T-helper 22 cell (primary cell): ENCODE data around the gene SLC13A2.
"Not testable (repeated sequence)": the region's sequence is repeated elsewhere in the genome, so short reads cannot be mapped to it uniquely, and the experiment has no call there.

ENCODE experiments used
- DNase-seq: peaks from one replicate; pipeline ENCODE4 v3.0.0-alpha.2; 2020; ENCODE audit warnings: low read depth

SLC13A2 gene

DNA sequence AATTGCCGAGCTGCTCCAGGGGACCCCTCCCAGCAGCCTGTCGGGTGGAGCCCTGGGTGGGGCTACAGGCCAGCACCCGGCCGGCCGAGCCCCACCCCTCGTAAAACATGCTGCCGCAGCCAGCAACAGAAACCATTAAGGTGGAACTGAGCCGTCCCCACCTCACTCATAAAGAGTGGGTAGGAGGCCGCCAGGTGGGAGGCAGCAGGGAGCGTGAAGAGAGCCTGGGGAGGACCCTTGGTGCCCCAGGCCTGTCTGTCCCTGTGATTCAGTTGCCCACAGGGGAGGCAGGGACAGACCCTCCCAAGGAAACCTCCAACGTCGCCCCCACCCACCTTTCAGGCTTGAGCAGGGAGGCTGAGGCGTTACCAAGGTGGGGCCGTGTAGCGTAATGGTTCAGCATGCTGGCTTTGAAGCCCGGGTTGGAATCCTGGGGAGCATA is 41.1 kb downstream of the SLC13A2 start:
- DNase-seq = no peak

DNA sequence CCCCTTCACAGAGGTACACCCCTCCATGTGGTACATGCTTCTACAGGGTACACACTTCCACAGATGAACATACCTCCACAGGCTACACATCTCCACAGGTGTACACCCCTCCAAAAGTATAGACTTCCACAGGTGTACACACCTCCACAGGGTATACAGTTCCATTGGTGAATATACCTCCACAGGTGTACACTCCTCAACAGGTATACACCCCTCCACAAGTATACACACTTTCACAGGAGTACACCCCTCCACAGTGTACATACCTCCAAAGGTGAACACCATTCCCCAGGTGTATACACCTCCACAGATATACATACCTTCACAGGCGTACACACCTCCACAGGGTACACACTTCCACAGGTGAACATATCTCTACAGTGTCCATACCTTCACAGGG is 42.1 kb downstream of the SLC13A2 start:
- no peak for DNase-seq

DNA sequence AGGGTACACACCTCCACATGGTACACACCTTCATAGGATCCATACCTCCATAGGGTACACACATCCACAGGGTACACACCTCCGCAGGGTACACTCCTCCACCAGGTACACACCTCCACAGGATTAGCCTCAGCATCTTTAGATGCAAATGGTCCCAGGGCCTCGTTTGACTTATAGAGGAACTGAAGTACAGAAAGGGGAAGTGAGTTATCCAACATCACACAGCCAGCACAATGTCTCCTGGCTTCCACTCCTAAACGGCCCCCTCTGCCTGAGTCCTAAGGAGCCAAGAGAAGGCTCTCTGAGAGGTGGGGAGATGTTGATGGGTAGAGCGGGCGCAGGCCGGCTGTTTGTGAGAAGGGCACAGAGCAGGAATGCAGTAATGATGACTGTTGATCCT is 44.7 kb downstream of the SLC13A2 start:
- DNase-seq = no peak

DNA sequence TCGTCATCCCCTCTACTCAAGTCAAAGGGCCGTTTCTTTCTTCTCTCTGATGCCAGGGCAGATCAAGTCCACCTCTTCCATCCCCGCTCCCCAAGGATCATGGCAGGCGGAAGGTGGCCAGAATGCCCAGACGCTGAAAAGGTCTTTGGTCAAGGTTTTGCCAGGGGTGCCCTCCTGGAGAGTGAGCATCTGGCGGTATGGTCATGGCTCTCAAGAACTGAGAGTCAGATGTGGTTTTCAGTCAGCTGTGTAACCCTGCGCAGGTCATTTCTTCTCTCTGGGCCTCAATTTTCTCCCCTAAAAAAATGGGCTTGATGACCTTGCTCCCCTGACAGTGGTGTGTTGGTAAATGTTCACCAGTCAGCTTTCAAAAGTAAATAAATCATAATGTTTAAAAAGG is 45.1 kb downstream of the SLC13A2 start:
- no peak for DNase-seq

DNA sequence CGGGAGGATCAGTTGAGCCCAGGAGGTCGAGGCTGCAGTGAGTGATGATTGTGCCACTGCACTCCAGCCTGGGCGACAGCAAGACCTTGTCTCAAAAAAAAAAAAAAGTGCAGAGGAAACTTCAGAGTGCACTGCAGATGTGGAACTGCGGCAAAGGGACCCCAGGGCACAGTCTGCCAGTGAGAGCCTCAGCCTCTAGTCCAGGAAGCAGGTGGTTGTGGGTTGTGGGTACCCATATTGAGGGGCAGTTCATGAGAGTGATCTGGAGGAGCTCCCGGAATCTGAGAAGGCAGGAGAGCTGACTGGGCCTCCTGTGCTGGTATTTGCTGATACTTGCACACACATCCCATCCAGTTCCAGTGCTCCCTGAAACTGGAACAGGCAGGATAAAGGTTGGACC is 45.8 kb downstream of the SLC13A2 start:
- DNase-seq = no peak

DNA sequence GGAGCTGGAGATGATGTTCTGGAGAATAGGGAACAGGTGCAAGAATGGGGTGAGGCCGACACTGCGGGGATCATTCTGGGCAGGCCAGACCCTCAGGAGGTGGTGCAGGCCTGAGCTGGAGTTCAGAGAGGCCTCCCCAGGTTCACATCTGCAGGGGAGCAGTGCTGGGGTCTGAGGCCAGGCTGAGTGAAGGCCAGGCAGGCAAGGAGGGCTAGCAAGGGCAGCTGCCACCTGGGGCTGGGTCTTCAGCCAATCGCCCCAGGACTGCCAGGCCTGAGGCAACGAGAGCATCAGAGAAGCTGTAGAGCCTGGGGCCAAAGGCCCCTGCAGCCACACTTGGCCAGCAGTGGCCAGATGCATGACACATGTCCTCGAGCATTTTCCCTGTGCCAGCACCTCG is 47.2 kb downstream of the SLC13A2 start:
- no peak for DNase-seq

DNA sequence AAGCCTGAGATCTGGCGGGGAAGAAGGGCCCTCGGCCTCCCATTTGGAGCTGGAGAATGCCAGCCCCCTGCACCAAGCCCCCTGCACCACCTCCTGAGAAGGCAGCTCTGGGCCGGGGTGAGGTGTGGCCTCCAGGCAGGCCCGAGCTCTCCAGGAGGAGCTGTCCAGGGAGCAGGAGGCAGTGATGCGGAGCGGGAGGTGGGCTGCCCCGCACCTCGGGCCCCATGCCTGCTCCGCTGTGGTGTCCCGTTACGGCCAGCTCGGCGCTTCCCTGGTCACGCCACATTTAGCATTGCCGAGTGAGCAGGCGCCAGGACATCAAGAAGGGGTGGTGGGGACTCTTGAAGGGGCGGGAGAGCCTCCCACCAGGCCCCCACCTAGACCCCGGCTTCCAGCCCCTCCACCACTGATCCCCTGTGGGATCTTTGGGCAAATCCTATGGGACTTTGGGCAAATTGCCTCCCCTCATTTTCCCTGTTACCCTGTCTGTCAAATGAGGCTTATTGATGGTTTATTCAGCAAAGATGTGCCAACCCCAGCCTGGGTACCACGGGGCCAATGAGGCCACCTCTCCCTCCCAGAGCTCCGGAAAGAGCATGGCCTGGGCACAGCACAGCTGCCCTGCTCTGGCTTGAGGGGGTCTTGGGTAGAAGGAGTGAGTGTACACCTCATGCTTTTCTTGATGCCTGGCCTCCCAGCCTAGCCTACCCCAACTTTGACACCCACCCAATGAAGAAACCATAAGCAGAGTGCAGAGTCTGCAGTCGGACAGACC is 48.1 kb downstream of the SLC13A2 start:
- DNase-seq = no peak

DNA sequence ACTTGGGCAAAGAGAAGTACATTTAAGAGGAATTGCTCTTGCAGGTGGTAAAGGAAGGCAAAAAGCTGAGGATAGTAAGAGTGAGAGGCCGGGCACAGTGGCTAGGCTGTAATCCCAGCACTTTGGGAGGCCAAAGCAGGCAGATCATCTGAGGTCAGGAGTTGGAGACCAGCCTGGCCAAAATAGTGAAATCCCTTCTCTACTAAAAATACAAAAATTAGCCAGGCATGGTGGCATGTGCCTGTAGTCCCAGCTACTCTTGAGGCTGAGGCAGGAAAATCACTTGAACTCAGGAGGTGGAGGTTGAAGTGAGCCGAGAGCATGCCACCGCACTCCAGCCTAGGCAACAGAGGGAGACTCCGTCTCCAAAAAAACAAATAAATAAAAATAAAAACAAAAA is 48.8 kb downstream of the SLC13A2 start:
- DNase-seq = not testable (repeated sequence)

DNA sequence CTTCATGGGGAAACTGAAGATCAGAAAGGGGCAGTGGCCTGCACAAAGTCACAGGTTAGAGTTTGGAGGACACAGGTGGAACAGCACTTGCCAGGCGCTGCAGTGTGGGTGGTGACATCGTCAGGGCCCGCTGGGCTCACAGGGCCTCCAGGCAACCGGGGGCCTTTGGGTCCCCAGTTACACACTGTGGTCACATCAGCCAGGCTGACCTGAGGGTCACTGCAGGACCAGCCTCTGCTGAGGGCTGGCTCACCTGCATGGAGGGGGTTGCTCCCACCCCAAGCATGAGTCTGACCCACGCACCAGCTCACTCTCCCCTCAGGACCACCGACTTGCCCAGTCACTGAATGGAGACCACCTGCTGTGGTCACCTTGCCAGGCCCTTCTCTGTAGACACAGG is 49.7 kb downstream of the SLC13A2 start:
- no peak for DNase-seq

DNA sequence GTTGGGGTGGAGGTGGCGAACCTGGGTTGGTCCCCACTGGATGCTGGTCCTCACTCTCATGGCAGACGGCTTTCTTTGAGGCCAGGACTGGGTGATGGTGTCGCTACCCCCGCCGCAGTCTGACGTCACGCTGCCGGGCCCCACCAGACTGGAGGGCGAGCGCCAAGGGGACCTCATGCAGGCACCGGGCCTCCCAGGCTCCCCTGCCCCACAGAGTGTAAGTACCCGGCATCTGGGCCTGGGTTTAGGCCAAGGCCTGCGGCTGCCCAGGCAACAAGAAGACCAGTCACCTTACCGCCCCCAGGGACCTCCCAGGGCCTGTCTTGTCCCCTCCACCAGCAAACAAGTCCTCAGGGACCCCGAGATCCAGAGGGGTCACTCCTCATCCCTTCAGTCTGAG is 50.4 kb downstream of the SLC13A2 start:
- no peak for DNase-seq

DNA sequence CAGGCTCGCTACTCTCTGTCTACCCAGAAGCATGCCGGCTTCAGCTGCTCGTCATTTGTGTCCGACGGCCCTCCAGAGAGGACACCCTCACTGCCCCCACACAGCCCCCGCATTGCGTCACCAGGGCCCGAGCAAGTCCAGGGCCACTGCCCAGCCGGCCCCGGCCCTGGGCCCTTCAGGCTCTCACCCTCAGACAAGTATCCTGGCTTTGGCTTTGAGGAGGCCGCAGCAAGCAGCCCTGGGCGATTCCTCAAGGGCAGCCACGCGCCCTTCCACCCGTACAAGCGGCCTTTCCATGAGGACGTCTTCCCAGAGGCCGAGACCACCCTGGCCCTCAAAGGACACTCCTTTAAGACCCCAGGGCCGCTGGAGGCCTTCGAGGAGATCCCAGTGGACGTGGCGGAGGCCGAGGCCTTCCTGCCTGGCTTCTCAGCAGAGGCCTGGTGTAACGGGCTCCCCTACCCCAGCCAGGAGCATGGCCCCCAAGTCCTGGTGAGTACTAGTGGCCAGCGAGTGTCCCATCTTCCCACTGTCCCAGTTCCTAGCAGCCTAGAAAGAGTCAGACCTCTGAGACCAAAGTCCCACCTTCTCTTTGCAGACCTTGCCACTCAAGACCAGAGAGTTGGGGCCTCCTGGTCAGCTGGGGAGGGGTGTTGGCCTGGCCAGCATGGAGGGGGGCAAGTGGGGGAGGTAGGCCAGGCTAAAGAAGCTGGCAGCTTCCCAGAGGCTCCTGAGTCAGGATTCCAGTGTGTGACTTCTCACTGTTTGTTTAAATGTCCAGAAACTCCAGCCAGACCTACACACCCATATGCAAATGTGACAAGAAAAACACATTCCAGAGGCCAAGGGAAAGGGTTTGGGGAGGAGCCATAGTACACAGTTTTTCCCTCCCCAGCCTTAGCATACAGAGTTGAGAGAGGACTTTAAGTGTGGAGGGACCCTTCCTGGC is 51.3 kb downstream of the SLC13A2 start:
- no peak for DNase-seq

DNA sequence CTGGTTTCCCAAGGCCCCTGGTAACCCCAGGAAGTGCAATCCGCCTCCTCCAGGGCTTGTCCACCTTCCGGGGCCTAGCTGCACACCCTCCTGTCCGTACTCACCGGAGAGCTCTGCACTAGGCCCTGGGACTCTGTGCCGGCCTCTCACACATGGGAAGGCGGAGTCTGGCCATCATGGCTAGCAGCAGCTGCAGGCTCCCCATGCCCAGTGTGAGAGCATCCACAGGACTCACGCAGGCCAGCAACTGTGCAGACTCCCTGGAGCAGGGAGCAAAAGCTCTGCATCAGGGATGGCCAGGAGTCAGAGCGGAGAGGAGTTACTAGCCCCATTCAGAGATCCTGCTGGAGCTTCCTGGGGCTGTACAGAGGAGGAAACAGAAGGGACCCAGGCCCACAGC is 52.9 kb downstream of the SLC13A2 start:
- no peak for DNase-seq

DNA sequence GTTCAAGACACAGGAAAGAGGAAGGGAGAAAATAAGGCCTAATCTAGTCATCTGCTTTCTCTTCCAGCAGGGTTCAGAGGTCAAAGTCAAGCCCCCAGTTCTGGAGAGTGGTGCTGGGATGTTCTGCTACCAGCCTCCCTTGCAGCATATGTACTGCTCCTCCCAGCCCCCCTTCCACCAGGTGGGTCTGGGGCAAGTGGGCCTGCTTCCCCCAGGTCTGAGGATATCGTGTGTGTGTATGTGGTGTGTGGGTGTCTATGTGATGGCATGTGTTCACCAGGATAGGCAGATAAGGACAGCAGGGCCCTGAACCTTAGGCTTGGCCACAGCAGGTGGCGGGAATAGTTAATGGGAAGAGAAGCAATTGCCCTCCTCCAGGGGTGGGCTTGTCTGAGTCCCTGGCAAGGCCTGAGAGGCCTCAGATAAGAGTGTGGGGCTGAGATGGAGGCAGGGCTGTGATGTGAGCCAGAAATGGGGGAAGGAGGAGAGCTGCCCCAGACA is 53.8 kb downstream of the SLC13A2 start:
- DNase-seq = no peak

DNA sequence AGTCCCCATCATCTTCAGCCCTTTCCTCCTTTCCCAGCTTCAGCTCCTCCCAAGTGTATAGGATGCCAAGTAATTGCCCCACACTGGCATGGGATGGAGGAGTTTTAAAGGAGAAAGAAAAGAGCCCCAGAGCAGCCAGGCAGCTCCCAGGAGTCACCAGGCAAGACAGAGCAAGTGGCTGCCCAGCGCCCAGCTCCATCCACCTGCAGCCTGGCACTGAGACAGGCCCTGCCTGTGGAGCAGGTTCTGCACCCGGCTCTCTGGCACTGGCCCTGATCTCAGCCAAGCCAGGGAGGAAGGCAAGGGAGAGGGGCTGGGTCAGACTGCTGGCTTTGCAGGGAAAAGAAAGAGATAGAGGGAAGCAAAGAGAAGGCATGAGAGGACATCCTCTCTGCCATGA is 54.4 kb downstream of the SLC13A2 start:
- no peak for DNase-seq

DNA sequence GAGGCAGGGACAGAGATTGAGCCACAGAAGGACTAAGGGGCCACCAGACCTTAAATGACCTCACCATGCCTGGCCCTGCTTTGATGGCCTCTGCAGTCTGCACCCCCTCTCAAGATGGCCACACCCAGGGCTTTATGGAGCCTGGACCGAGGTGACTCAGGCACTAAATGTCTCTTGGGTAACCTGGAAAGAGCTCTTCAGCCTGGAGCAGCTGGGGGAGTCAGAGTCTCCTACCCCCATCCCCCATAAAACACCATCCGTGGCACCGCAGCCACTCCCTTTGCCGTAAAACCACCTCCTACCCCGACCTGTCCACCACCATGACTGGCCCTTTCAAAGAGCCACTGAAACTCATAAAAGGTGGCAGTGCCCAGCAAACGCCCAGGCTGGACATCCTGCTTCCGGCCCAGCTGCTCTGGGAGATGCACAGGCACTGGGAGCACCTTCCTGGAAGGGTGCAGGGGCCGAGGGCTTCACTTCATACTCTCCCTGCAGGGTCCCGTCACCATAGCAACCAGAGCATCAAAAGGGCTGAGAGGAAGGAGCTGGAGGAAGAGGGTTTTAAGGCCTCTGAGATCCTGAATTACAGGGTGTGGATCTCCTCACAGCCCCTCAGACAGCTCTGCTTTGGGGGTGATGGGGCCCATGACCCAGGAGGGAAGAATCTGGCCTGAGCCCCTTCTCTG is 55.0 kb downstream of the SLC13A2 start:
- DNase-seq = no peak

DNA sequence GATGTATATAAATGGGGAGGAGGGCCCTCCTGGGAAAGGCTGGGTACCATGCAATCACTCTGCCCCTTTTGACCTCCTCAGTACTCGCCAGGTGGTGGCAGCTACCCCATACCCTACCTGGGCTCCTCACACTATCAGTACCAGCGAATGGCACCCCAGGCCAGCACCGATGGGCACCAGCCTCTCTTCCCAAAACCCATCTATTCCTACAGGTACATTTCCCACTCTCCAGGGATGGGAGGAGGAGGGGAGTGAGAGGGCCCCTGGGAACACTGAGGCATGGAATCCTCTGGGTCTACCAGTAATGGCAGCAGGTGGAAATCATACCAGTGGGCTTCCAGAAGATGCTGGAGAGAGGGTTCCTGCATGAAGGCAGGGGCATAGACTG is 55.6 kb downstream of the SLC13A2 start:
- DNase-seq = no peak

DNA sequence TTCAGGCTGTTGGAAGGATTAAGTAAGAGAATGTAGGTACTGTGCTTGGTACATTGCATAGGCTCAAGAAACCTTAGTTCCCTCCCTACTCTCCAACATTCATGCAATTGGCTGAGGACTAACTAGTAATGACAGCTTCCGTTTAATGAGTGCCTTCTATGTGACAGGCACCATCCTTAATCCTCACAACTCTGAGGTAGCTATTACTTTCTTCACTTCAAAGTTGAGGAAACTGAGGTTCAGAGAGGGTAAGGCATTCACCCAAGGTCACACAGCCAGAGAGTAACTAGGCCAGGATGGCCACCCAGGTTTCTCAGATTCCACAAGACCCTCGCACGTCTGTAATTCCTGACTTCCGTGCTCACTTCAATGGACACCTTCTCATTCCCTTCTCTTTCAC is 56.8 kb downstream of the SLC13A2 start:
- no peak for DNase-seq

DNA sequence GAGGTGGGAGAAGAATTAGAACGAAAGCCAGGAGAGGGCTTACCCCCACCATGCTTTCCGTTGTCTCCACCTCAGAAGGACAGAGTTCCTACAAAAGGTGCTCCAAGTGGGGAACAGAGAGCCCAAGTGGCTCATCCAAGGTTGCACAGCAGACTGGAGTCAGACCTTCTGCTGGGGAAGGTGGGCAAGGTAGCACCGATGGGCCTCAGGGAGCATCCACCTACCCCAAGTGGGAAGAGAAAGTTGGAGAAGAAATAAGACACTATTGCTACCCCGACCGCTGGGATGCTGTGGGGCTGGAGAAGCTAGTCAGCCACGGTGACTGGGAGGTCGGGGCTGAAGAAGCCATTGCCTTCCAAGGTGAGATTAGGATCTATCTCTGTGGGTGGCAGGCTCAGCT is 57.5 kb downstream of the SLC13A2 start:
- DNase-seq = no peak

DNA sequence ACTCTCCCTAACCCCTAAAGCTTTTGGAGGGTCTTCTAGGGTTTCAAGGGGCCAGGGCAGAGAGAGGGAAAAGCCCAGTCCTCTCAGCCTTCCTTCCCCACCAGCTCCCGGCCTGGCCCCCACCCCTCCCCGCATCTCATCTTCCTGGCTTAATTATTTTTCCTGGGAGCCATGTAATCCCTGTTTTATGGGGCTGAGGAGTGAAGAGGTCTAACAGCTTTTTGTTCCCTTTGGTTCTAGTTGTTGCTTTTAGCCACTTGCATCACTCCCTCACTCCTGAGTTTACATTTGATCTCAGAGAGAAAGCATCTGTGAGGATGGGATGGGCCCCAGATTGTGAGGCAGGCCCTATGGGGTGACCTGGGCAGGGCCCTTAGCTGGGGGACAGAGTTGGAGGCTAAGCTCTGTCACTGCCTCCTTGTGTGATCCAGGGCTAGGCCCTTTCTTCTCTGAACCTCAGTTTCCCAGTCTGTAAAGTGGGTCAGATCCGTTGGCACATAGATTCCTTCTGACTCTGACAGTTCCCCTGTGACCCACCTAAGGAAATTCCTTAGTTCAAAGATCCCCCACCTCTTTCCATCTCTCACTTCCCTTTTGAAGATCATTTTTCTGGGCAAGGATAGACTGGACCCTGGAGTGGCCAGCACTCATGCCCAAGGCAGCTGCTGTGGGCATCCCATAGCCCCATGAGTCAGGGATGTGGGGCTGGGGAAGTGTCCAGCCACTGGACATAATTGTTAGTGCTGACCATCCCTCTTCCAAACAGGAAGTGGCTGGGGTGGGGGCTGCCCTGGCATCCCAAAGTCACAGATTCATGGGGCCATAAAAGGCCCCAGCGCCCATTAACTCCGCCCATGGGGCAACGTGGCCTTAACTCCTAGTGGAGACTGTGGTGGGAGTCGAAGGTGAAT is 58.9 kb downstream of the SLC13A2 start:
- DNase-seq = no peak

DNA sequence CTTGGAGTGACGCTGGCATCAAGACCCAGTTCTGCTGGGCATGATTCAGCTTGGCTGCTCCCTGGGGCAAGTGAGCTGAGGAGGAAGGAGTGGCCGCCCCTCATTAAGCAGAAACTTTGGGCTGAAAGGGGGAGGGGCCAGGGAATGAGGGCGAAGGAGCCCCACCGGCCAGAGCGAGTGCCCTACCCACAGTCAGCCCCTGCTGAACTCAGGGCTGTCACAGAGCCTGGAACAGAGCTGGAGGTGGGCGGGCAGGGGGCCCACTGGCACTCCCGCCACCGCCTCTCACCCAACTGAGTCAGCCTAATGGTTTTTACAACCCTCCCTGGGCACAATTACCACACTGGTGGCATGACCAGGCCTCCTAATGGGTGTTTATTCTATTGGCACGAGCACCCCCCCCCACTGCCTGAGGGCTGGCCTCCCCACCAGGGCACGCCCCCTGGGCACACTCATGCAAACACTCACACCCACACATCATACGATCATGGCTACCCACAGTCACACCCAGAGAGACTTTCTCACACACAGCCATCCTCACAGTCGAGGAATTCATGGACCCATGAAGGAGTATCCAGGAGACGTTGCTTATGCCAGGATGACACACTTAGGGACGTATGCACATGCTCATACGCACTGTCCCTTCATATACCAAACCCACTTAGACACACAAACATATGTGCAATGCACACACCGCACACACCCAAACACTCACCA is 59.8 kb downstream of the SLC13A2 start:
- no peak for DNase-seq
